ENCODE data around the gene RASGEF1C.

RASGEF1C gene

GRCh38 chr5:180086816-180087399, 122.1 kb downstream of the RASGEF1C start:
- TF ChIP-seq SIN3A (IDR thresholded peaks at IDR 0.05; ENCODE audit: borderline replicate concordance, insufficient read depth, low read length): no peak
- TF ChIP-seq REST (IDR thresholded peaks at IDR 0.05; ENCODE audit: insufficient read depth in 1 of 2, low read depth in 2 of 2, low read length in 2 of 2): no peak
- no peak for TF ChIP-seq POLR2AphosphoS5 (IDR thresholded peaks at IDR 0.05; ENCODE audit: low read depth, low read length)
- no peak for TF ChIP-seq TAF1 (IDR thresholded peaks at IDR 0.05; ENCODE audit: borderline replicate concordance, insufficient read depth, low read length)
- no peak for TF ChIP-seq FOXP2 (optimal IDR thresholded peaks at IDR 0.05; ENCODE audit: borderline replicate concordance, extremely low read depth, extremely low read length, insufficient read depth)

DNA sequence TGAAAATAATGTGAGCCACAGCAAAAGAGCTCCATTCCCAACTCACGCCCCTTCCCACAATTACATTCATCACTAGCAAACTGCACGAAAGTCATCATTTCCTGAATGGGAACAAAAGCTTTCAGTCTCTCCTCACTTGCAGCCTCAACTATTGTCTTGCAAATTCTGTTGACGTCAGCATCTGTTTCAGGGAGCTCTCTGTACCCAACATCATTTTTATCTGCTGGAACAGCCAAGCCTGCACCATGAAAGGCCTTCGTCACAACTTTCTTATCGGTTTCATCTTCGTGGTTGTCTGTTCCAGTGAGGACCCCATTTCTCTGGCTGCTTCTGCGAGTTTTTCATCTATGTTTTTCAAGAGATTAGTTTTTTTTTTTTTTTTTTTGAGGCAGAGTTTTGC, 123.2 kb downstream of the RASGEF1C start:
- TF ChIP-seq FOXP2 (optimal IDR thresholded peaks at IDR 0.05; ENCODE audit: borderline replicate concordance, extremely low read depth, extremely low read length, insufficient read depth): no peak
- TF ChIP-seq REST (IDR thresholded peaks at IDR 0.05; ENCODE audit: insufficient read depth in 1 of 2, low read depth in 2 of 2, low read length in 2 of 2): no peak
- TF ChIP-seq SIN3A (IDR thresholded peaks at IDR 0.05; ENCODE audit: borderline replicate concordance, insufficient read depth, low read length): no peak
- TF ChIP-seq POLR2AphosphoS5 (IDR thresholded peaks at IDR 0.05; ENCODE audit: low read depth, low read length): no peak
- no peak for TF ChIP-seq TAF1 (IDR thresholded peaks at IDR 0.05; ENCODE audit: borderline replicate concordance, insufficient read depth, low read length)

DNA sequence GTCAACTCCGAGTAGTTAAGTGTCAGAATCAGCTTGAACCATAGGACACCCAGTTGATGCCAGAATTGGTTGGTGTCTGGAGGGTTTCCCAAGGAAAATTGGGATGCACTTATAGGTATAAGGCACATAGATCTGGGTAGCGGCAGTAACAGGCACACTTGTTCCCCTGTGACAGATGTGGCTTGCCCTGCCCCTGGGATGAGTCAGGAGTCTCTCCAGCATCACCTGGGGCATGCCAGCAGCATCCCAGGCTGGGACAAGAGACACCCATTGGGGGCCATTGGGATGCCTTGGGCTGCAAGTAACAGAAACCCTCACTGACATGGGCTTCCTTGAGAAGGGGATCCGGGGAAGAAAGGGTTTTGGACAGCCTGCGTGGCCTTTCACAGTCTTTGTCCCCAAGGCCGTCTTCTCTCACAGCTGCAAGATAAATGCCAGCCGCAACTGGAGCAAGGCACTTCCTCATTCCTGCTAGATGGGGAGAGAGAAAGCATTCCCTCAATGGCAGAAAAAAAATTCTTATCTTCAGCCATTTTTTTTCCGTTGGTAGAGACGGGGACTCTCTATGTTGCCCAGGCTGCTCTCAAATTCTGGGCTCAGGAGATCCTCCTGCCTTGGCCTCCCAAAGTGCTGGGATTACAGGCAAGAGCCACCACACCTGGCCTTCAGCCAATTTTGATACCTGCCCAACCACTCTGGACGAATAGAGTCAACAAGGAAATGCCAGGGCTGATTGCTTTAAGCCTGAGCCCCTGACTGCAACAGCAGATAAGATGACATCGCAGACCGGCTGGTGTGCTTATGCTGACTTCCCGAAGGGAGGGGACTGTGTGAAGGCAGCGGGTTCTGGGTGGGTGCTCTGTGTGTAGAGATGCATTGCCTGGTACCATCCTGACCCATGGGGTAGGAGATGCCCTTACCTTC, 124.1 kb downstream of the RASGEF1C start:
- TF ChIP-seq REST (IDR thresholded peaks at IDR 0.05; ENCODE audit: insufficient read depth in 1 of 2, low read depth in 2 of 2, low read length in 2 of 2): no peak
- no peak for TF ChIP-seq FOXP2 (optimal IDR thresholded peaks at IDR 0.05; ENCODE audit: borderline replicate concordance, extremely low read depth, extremely low read length, insufficient read depth)
- no peak for TF ChIP-seq POLR2AphosphoS5 (IDR thresholded peaks at IDR 0.05; ENCODE audit: low read depth, low read length)
- TF ChIP-seq SIN3A (IDR thresholded peaks at IDR 0.05; ENCODE audit: borderline replicate concordance, insufficient read depth, low read length): no peak
- TF ChIP-seq TAF1 (IDR thresholded peaks at IDR 0.05; ENCODE audit: borderline replicate concordance, insufficient read depth, low read length): no peak

DNA sequence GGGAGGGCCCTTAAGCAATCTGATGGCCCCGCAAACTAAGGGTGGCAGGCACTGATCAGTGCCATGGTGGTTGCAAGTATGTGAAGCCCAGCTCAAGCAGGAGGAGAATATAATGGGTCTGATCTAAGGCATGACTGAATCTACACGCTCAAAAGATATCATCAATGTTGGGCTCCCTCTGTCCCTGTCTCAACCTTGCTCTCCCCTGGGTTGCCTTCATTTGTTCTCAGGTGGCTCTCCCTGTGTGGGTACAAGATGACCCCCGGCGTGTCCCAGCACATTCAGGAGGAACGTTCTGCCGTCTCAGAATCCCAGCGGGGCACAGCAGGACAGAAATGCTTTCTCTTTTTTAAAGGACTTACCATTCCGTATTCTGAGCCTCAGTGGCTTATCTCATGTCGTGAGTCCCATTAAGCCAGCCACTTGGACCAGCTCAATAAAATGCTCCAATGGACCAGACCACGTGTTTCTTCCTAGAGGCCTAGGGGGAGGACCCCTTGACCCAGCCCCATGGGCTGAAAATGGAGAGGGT, 125.4 kb downstream of the RASGEF1C start:
- TF ChIP-seq FOXP2 (optimal IDR thresholded peaks at IDR 0.05; ENCODE audit: borderline replicate concordance, extremely low read depth, extremely low read length, insufficient read depth): no peak
- TF ChIP-seq REST (IDR thresholded peaks at IDR 0.05; ENCODE audit: insufficient read depth in 1 of 2, low read depth in 2 of 2, low read length in 2 of 2): no peak
- TF ChIP-seq POLR2AphosphoS5 (IDR thresholded peaks at IDR 0.05; ENCODE audit: low read depth, low read length): no peak
- no peak for TF ChIP-seq TAF1 (IDR thresholded peaks at IDR 0.05; ENCODE audit: borderline replicate concordance, insufficient read depth, low read length)
- TF ChIP-seq SIN3A (IDR thresholded peaks at IDR 0.05; ENCODE audit: borderline replicate concordance, insufficient read depth, low read length): no peak

Data from PFSK-1 (cell line).